ENCODE measurements around the gene LRP1B. TPM values are rescaled to one million over a fixed set of nuclear protein-coding genes. Genes with fewer than 3 reads are reported as not detected.

The LRP1B gene
- total and polyA plus RNA-seq, 2 of the 8 experiments (the other 6 are each of a cell fraction or from before 2014, with no cell fraction given), result 0.03 TPM; not detected in 1

DNA sequence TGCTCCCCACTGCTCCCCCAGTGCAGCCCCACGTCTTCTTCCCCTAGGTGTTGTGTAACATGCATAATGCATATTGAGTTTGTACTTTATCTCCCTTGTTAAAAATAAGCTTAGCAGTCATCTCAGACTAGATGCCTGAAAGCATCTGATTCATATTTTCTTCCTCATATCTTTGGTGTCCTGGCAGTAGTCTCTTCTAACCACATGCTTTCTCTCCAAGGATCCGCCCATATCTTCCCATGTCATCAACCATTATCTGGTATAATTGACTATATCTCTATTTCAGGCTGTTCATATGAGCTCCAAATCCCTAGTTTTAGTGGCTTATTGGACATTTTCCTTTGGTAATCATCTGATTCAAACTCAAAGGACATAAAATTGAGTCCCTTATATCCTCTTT lies 426.3 kb downstream of the LRP1B start:
- H2BK5ac ChIP-seq (ENCODE audit: low read depth, low read length), result no peak overlapping the region
- no peak overlapping the region for H3K14ac ChIP-seq (ENCODE audit: insufficient read length)
- no peak overlapping the region for H2BK12ac ChIP-seq (ENCODE audit: low read depth, low read length)
- no peak overlapping the region for H4K8ac ChIP-seq (ENCODE audit: extremely low read depth, insufficient read depth, low read length)
- H3K18ac ChIP-seq (ENCODE audit: extremely low read depth, low read length), result no peak overlapping the region
- H4K20me1 ChIP-seq (replicated peaks in 1 of 2; ENCODE audit: control insufficient read depth in 1 of 2, insufficient read depth in 2 of 2, low read length in 2 of 2), result no peaks in the 10 kb centered on the region
- H3K23me2 ChIP-seq (ENCODE audit: low read depth, low read length), result no peaks in the 10 kb centered on the region
- no peak overlapping the region for H3K27ac ChIP-seq (ENCODE audit: low read depth, low read length)
- H3K4me2 ChIP-seq (ENCODE audit: insufficient read depth in 1 of 2, low read depth in 2 of 2, low read length in 2 of 2), result no peak overlapping the region
- ChIA-PET CTCF (ENCODE audit: partially characterized antibody) (no interaction called here), POLR2A (ENCODE audit: partially characterized antibody) (no interaction called here)
- no peak overlapping the region for H3K4me3 ChIP-seq (ENCODE audit: extremely low read depth in 1 of 4, insufficient read depth in 2 of 4, low read depth in 3 of 4, low read length in 4 of 4)
- no peaks in the 10 kb centered on the region for H3K9me3 ChIP-seq (ENCODE audit: insufficient read depth in 2 of 2, low read depth in 1 of 2, low read length in 1 of 2)
- H2BK120ac ChIP-seq (replicated peaks; ENCODE audit: low read depth, low read length), result no peak overlapping the region
- no peak overlapping the region for H2BK20ac ChIP-seq (ENCODE audit: low read length)
- H3K9ac ChIP-seq (replicated peaks in 1 of 4; ENCODE audit: extremely low read depth in 1 of 4, low read depth in 3 of 4, low read length in 3 of 4), result no peak overlapping the region
- no peaks in the 10 kb centered on the region for H3K79me1 ChIP-seq (ENCODE audit: low read depth, low read length)
- no peaks in the 10 kb centered on the region for H3K79me2 ChIP-seq (ENCODE audit: control insufficient read depth in 1 of 2, insufficient read depth in 2 of 2, low read length in 2 of 2)
- no peak for FAIRE-seq
- no peak overlapping the region for H4K91ac ChIP-seq (replicated peaks; ENCODE audit: insufficient read length, low read length)
- H3K23ac ChIP-seq (ENCODE audit: insufficient read length), result no peak overlapping the region
- no peak for DNase-seq (ENCODE audit: low read depth in 1 of 2, low spot score in 2 of 2)
- no peak overlapping the region for H4K5ac ChIP-seq (ENCODE audit: insufficient read length, low read depth, low read length)
- no peaks in the 10 kb centered on the region for H3K27me3 ChIP-seq (replicated peaks in 1 of 4; ENCODE audit: control insufficient read depth in 3 of 4, extremely low read depth in 1 of 4, insufficient read depth in 3 of 4, low read length in 3 of 4)
- H2BK15ac ChIP-seq (ENCODE audit: low read length), result no peak overlapping the region
- H2AK5ac ChIP-seq (ENCODE audit: low read depth, low read length), result no peak overlapping the region
- no peak overlapping the region for H3K56ac ChIP-seq (replicated peaks; ENCODE audit: insufficient read length, low read depth, low read length)
- 82% methylated on average over 2 of the region's 2 CpGs; no CpG with 5 or more reads in 1 of the 2 experiments for WGBS, 2 experiments (ENCODE audit: extremely low coverage in 1 of 2, insufficient coverage in 1 of 2, insufficient read length in 1 of 2, insufficient replicate concordance in 2 of 2, low coverage in 1 of 2, low lambda C conversion rate in 2 of 2, missing lambda C conversion rate in 1 of 2)
- no peaks in the 10 kb centered on the region for H3K4me1 ChIP-seq (replicated peaks in 1 of 4; ENCODE audit: control insufficient read depth in 3 of 4, insufficient read depth in 4 of 4, low read length in 3 of 4)
- H3K4ac ChIP-seq (replicated peaks; ENCODE audit: insufficient read length, low read depth, low read length), result no peak overlapping the region
- H2AFZ ChIP-seq (ENCODE audit: low read length), result no peak overlapping the region
- H3K36me3 ChIP-seq (ENCODE audit: control insufficient read depth in 2 of 4, insufficient read depth in 4 of 4, low read length in 3 of 4), result no peaks in the 10 kb centered on the region
- TF ChIP-seq PHF8 (conservative IDR thresholded peaks at IDR 0.05; ENCODE audit: low read depth, low read length) (no peak), TAF1 (IDR thresholded peaks at IDR 0.05; ENCODE audit: low read depth, low read length) (no peak), BCL11A (IDR thresholded peaks at IDR 0.05; ENCODE audit: low read depth in 2 of 2, low read length in 2 of 2) (no peak), SAP30 (IDR thresholded peaks at IDR 0.05; ENCODE audit: insufficient read depth, insufficient replicate concordance, low read length) (no peak), ASH2L (IDR thresholded peaks at IDR 0.05; ENCODE audit: low read length) (no peak), SIN3A (conservative IDR thresholded peaks at IDR 0.05 in 1 of 2, IDR thresholded peaks at IDR 0.05 in 1 of 2; ENCODE audit: low read depth in 1 of 2, low read length in 2 of 2) (no peak), CBX5 (IDR thresholded peaks at IDR 0.05; ENCODE audit: low read depth, low read length) (no peak), TAF7 (optimal IDR thresholded peaks at IDR 0.05; ENCODE audit: borderline replicate concordance, low read depth, low read length) (no peak), RAD21 (IDR thresholded peaks at IDR 0.05 in 1 of 2, conservative IDR thresholded peaks at IDR 0.05 in 1 of 2; ENCODE audit: low read depth in 2 of 2, low read length in 2 of 2) (no peak), KDM5A (IDR thresholded peaks at IDR 0.05; ENCODE audit: low read length) (no peak), EGR1 (IDR thresholded peaks at IDR 0.05; ENCODE audit: borderline replicate concordance, low read depth, low read length) (no peak), YY1 (IDR thresholded peaks at IDR 0.05; ENCODE audit: low read depth, low read length) (no peak)
- TF ChIP-seq, protein P1, sequence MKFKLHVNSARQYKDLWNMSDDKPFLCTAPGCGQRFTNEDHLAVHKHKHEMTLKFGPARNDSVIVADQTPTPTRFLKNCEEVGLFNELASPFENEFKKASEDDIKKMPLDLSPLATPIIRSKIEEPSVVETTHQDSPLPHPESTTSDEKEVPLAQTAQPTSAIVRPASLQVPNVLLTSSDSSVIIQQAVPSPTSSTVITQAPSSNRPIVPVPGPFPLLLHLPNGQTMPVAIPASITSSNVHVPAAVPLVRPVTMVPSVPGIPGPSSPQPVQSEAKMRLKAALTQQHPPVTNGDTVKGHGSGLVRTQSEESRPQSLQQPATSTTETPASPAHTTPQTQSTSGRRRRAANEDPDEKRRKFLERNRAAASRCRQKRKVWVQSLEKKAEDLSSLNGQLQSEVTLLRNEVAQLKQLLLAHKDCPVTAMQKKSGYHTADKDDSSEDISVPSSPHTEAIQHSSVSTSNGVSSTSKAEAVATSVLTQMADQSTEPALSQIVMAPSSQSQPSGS (IDR thresholded peaks at IDR 0.05; ENCODE audit: low read length), result no peak

All from H1 (cell line).